Endothelial cell of umbilical vein (primary cell): ENCODE results near the gene CMC2. TPM values are rescaled to one million over a fixed set of nuclear protein-coding genes. Genes with fewer than 3 reads are reported as not detected.

Experiments used
- BruUV-seq: library from RNA; stranded (reverse); fragments of 400-500 nt; replicated peaks from 2 replicates; lab custom pipeline; 2021; lab: Mats Ljungman, UMichigan
- CTCF ChIA-PET: fragments of 300-600, 350-600 bp; sonication (Branson Sonifier 250); formaldehyde crosslinking; loops from one replicate; lab custom pipeline; 2021; ENCODE audit warnings: antibody characterized with exemption, inconsistent platforms; lab: Charles Lee
- POLR2A ChIA-PET: fragments of 300-600, 350-600 bp; sonication (Branson Sonifier 250); formaldehyde crosslinking; loops from one replicate; lab custom pipeline; 2021; ENCODE audit warnings: antibody characterized with exemption, inconsistent platforms; lab: Charles Lee
- DNase-seq: peaks from one replicate; pipeline ENCODE4 v3.0.0-alpha.2; 2011; ENCODE audit warnings: low read depth, low spot score
- FAIRE-seq: peaks from 2 replicates; lab custom pipeline; 2011; peaks lifted over from hg19 to GRCh38; lab: Jason Lieb, UNC
- H2AFZ ChIP-seq: 2 replicates; pipeline ENCODE4 v1.6.0; 2012; ENCODE audit warnings: low read depth, low read length, control low read depth, inconsistent platforms
- H3K27ac ChIP-seq: 2 replicates; pipeline ENCODE4 v1.5.1; 2011; ENCODE audit warnings: low read depth, mild to moderate bottlenecking, control low read depth, low read length, moderate library complexity; ENCODE audit not compliant: insufficient read depth
- H3K27me3 ChIP-seq, 2 experiments: 2 replicates each; pipeline versions ENCODE4 v1.6.0 to v1.6.1; 2011; ENCODE audit warnings: low read length in 2 of 2, mixed read lengths in 1 of 2; ENCODE audit not compliant: control insufficient read depth in 2 of 2, insufficient read depth in 2 of 2
- H3K36me3 ChIP-seq, 2 experiments: 2 replicates in 1 of 2; 3 replicates in 1 of 2; pipeline ENCODE4 v1.5.1; 2011; ENCODE audit warnings: low read length in 2 of 2, mild to moderate bottlenecking in 1 of 2, moderate library complexity in 1 of 2; ENCODE audit not compliant: control insufficient read depth in 2 of 2, insufficient read depth in 2 of 2; ENCODE audit errors: extremely low read depth in 1 of 2
- H3K4me1 ChIP-seq: 3 replicates; pipeline ENCODE4 v1.5.1; 2011; ENCODE audit warnings: mild to moderate bottlenecking, low read length; ENCODE audit not compliant: control insufficient read depth, insufficient read depth; ENCODE audit errors: extremely low read depth
- H3K4me2 ChIP-seq: 2 replicates; pipeline ENCODE4 v1.6.1; 2011; ENCODE audit warnings: low read length, control low read depth, mixed read lengths; ENCODE audit not compliant: insufficient read depth
- H3K4me3 ChIP-seq, 3 experiments: fragments of 200-600 bp in 1 of 3; sonication (generic), shearing (Covaris generic) in 1 of 3; replicated peaks in 1 of 3; 2 replicates each; pipeline ENCODE4 v1.5.1; 2011 to 2016; ENCODE audit warnings: control low read depth in 3 of 3, low read length in 3 of 3, mild to moderate bottlenecking in 2 of 3, inconsistent platforms in 1 of 3, low read depth in 1 of 3, moderate library complexity in 1 of 3; ENCODE audit not compliant: insufficient read depth in 1 of 3
- H3K79me2 ChIP-seq: 2 replicates; pipeline ENCODE4 v1.6.0; 2012; ENCODE audit warnings: low read length, inconsistent platforms; ENCODE audit not compliant: control insufficient read depth, insufficient read depth
- H3K9ac ChIP-seq: replicated peaks from 2 replicates; pipeline ENCODE3; 2011; ENCODE audit warnings: low read length, control low read depth; ENCODE audit not compliant: insufficient read depth; ENCODE audit errors: extremely low read depth
- H3K9me1 ChIP-seq: replicated peaks from 3 replicates; pipeline ENCODE4 v1.6.0; 2011; ENCODE audit warnings: mild to moderate bottlenecking, low read length; ENCODE audit not compliant: control insufficient read depth, insufficient read depth; ENCODE audit errors: extremely low read depth
- H3K9me3 ChIP-seq: replicated peaks from 2 replicates; pipeline ENCODE4 v1.5.1; 2012; ENCODE audit warnings: low read length, inconsistent platforms; ENCODE audit not compliant: control insufficient read depth, insufficient read depth
- H4K20me1 ChIP-seq: replicated peaks from 2 replicates; pipeline ENCODE3; 2011; ENCODE audit warnings: mild to moderate bottlenecking, low read length; ENCODE audit not compliant: control insufficient read depth, insufficient read depth; ENCODE audit errors: extremely low read depth
- EZH2 ChIP-seq: IDR thresholded peaks from 2 replicates; pipeline ENCODE4 v1.6.1; 2012; ENCODE audit warnings: borderline replicate concordance, low read depth, mild to moderate bottlenecking, moderate library complexity, low read length, inconsistent platforms; ENCODE audit not compliant: severe bottlenecking
- JUN ChIP-seq: IDR thresholded peaks from 2 replicates; pipeline ENCODE4 v1.6.1; 2011; ENCODE audit warnings: borderline replicate concordance, low read depth; ENCODE audit not compliant: insufficient read length, insufficient read depth
- MYC ChIP-seq: IDR thresholded peaks from one replicate; pipeline ENCODE4 v1.6.1; 2011; ENCODE audit warnings: mild to moderate bottlenecking, low read depth, low read length
- POLR2A ChIP-seq: IDR thresholded peaks from 2 replicates; pipeline ENCODE4 v1.6.1; 2012; ENCODE audit warnings: low read depth, mild to moderate bottlenecking, control low read depth, low read length
- POLR2AphosphoS5 ChIP-seq: IDR thresholded peaks from 2 replicates; pipeline ENCODE4 v1.6.1; 2012; ENCODE audit warnings: low read depth, mild to moderate bottlenecking, control low read depth, low read length, moderate library complexity; ENCODE audit not compliant: insufficient read depth
- dilution Hi-C: fragments of 300-500 bp; cut with MboI; formaldehyde crosslinking; loops from one replicate; pipeline ENCODE4 v1.15.0; 2019; ENCODE audit warnings: low sequenced_read_pairs; ENCODE audit not compliant: extremely low pct_ligation_motif_present
- intact Hi-C: fragments of 100-400 bp; cut with micrococcal nuclease; formaldehyde crosslinking; loops from one replicate; pipeline ENCODE4 v1.10.0; 2022
- polyA plus RNA-seq, 4 experiments: library from polyadenylated mRNA; depleted of rRNA in 3 of 4; stranded (reverse) in 3 of 4; unstranded in 1 of 4; fragments of >200 nt; gene quantifications; 2 replicates each; pipeline versions ENCODE4 v1.2.1 to v1.2.3, GENCODE V29; 2011 to 2012; ENCODE audit warnings: missing spikeins in 1 of 4
- total RNA-seq: library from RNA; stranded (reverse); gene quantifications from 2 replicates; pipeline ENCODE4 v1.2.3, GENCODE V29; 2021
- TF ChIP-seq, protein P1 (sequence below), 2 donors: IDR thresholded peaks; 1 replicate in 1 of 2; 2 replicates in 1 of 2; pipeline ENCODE4 v1.5.1; 2011; ENCODE audit warnings: low read length in 2 of 2, mild to moderate bottlenecking in 2 of 2, moderate library complexity in 2 of 2, control low read depth in 1 of 2, inconsistent platforms in 1 of 2, low read depth in 1 of 2; ENCODE audit not compliant: insufficient read depth in 1 of 2; ENCODE audit errors: extremely low read depth in 1 of 2
- TF ChIP-seq, protein P2 (sequence below): IDR thresholded peaks from 2 replicates; pipeline ENCODE4 v1.6.1; 2011; ENCODE audit not compliant: insufficient read depth, insufficient read length

CMC2 gene
- total and polyA plus RNA-seq, 2 donors (not counting 3 experiments of a cell fraction or from before 2014, with no cell fraction given), result 97.8 to 216 TPM

- DNase-seq (no peak), FAIRE-seq (no peak)
- Histone ChIP-seq H3K9me1 (no peaks in the 10 kb centered on the region), H3K36me3 (no peaks in the 10 kb centered on the region), H3K27ac (no peak overlapping the region), H3K4me2 (no peak overlapping the region), H3K79me2 (no peaks in the 10 kb centered on the region), H3K9ac (no peak overlapping the region), H3K4me3 (no peak overlapping the region), H4K20me1 (no peaks in the 10 kb centered on the region), H2AFZ (no peak overlapping the region), H3K27me3 (peaks cover 0 to 3% of the 10 kb centered on the region in 2 experiments), H3K9me3 (no peaks in the 10 kb centered on the region), H3K4me1 (no peaks in the 10 kb centered on the region)
- intact Hi-C loops (loop anchor here (10.0 kb wide), 1 partner anchor 811 kb away; no protein-coding TSS in a partner anchor), dilution Hi-C loops (no loop called here)
- TF ChIP-seq, protein P1, sequence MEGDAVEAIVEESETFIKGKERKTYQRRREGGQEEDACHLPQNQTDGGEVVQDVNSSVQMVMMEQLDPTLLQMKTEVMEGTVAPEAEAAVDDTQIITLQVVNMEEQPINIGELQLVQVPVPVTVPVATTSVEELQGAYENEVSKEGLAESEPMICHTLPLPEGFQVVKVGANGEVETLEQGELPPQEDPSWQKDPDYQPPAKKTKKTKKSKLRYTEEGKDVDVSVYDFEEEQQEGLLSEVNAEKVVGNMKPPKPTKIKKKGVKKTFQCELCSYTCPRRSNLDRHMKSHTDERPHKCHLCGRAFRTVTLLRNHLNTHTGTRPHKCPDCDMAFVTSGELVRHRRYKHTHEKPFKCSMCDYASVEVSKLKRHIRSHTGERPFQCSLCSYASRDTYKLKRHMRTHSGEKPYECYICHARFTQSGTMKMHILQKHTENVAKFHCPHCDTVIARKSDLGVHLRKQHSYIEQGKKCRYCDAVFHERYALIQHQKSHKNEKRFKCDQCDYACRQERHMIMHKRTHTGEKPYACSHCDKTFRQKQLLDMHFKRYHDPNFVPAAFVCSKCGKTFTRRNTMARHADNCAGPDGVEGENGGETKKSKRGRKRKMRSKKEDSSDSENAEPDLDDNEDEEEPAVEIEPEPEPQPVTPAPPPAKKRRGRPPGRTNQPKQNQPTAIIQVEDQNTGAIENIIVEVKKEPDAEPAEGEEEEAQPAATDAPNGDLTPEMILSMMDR (IDR thresholded peaks at IDR 0.05; ENCODE audit: extremely low read depth in 1 of 2, insufficient read depth in 1 of 2, low read depth in 1 of 2, low read length in 2 of 2), result no peak
- no peak for TF ChIP-seq POLR2AphosphoS5
- no peak for TF ChIP-seq EZH2
- TF ChIP-seq, protein P2, sequence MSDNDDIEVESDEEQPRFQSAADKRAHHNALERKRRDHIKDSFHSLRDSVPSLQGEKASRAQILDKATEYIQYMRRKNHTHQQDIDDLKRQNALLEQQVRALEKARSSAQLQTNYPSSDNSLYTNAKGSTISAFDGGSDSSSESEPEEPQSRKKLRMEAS, result no peak
- no peak for TF ChIP-seq MYC
- no peak for TF ChIP-seq POLR2A
- no peak for TF ChIP-seq JUN
- ChIA-PET POLR2A (no interaction called here), CTCF (interaction anchor here (0.6 to 11.4 kb wide), 18 partner anchors 9 to 397 kb away, joined by 3 to 218 read pairs (median 6); partner anchors contain the start of gene ATMIN)
- BruUV-seq, result no TSS peak
These were observed 83.3 kb downstream of the CMC2 start for GRCh38 chr16:80923356-80923755.

Other genes with a start within 250 kb of the CMC2 start
- gene CDYL2, start 202.3 kb downstream of the CMC2 start, total RNA-seq, result 71.3 and 82.8 TPM in 2 replicates
- gene CDYL2, start 202.3 kb downstream of the CMC2 start, polyA plus RNA-seq, result 4.6 and 7.1 TPM in 2 replicates
- gene CENPN, start 329 bp upstream of the CMC2 start, total RNA-seq, result 52.4 and 53.4 TPM in 2 replicates
- gene CENPN, start 329 bp upstream of the CMC2 start, polyA plus RNA-seq, result 15.3 and 17.6 TPM in 2 replicates
- 22.4 and 25.3 TPM in 2 replicates for gene ATMIN, start 29.0 kb upstream of the CMC2 start, total RNA-seq
- gene ATMIN, start 29.0 kb upstream of the CMC2 start, polyA plus RNA-seq, result 15.0 and 15.8 TPM in 2 replicates
- gene C16orf46, start 70.4 kb upstream of the CMC2 start, total RNA-seq, result 0.53 TPM in 1 of 2 replicates, not detected in the other
- 0.26 and 0.33 TPM in 2 replicates for gene C16orf46, start 70.4 kb upstream of the CMC2 start, polyA plus RNA-seq
- 31.1 and 33.1 TPM in 2 replicates for gene GCSH, start 89.5 kb upstream of the CMC2 start, total RNA-seq
- gene GCSH, start 89.5 kb upstream of the CMC2 start, polyA plus RNA-seq, result 5.4 and 6.9 TPM in 2 replicates
- gene BCO1, start 231.8 kb upstream of the CMC2 start, total RNA-seq, result not detected in 2 replicates
- gene BCO1, start 231.8 kb upstream of the CMC2 start, polyA plus RNA-seq, result not detected in 2 replicates